Measurements from ENCODE around the gene CDK5RAP2.
"Not testable (repeated sequence)": the region's sequence is repeated elsewhere in the genome, so short reads cannot be mapped to it uniquely, and the experiment has no call there.

Gene CDK5RAP2

DNA sequence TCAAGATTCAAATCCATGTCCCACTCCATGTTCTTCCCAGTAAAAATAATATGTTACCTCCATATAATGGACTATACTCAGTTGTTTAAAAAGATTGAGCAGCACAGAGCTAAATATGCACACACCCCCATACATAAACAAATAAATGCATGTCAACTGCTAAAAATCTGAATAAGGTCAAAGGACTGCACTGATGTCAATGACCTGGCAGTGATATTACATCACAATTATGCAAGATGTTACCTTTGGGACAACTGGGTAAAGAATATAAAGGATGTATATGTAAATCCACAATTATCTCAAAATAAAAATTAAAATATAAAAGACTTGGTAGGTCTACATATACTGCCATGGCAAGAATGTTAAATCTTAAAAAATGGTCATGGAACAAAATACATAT lies 57.9 kb downstream of the CDK5RAP2 start:
- Histone ChIP-seq H3K4me2 (ENCODE audit: low read depth, low read length, poor library complexity, severe bottlenecking) (no peak overlapping the region), H3K36me3 (ENCODE audit: insufficient read depth, low read length) (peaks cover 86% of the 10 kb centered on the region), H3K9me2 (replicated peaks; ENCODE audit: low read depth, low read length) (no peaks in the 10 kb centered on the region), H3K4me3 (ENCODE audit: low read length, poor library complexity, severe bottlenecking) (no peak overlapping the region), H3K9me3 (ENCODE audit: insufficient read depth, low read depth, low read length) (no peaks in the 10 kb centered on the region), H4K20me1 (ENCODE audit: insufficient read depth, low read length, poor library complexity, severe bottlenecking) (no peaks in the 10 kb centered on the region), H3K9ac (ENCODE audit: low read depth, low read length, poor library complexity, severe bottlenecking) (no peak overlapping the region), H2AFZ (ENCODE audit: low read length) (no peak overlapping the region), H3K79me2 (ENCODE audit: insufficient read depth, low read length) (no peaks in the 10 kb centered on the region), H3F3A (ENCODE audit: low read depth) (no peaks in the 10 kb centered on the region), H3K27me3 (ENCODE audit: insufficient read depth, low read length, poor library complexity, severe bottlenecking) (no peaks in the 10 kb centered on the region), H3K4me1 (ENCODE audit: insufficient read depth, low read length, poor library complexity, severe bottlenecking) (no peaks in the 10 kb centered on the region)
- TF ChIP-seq, protein P1, sequence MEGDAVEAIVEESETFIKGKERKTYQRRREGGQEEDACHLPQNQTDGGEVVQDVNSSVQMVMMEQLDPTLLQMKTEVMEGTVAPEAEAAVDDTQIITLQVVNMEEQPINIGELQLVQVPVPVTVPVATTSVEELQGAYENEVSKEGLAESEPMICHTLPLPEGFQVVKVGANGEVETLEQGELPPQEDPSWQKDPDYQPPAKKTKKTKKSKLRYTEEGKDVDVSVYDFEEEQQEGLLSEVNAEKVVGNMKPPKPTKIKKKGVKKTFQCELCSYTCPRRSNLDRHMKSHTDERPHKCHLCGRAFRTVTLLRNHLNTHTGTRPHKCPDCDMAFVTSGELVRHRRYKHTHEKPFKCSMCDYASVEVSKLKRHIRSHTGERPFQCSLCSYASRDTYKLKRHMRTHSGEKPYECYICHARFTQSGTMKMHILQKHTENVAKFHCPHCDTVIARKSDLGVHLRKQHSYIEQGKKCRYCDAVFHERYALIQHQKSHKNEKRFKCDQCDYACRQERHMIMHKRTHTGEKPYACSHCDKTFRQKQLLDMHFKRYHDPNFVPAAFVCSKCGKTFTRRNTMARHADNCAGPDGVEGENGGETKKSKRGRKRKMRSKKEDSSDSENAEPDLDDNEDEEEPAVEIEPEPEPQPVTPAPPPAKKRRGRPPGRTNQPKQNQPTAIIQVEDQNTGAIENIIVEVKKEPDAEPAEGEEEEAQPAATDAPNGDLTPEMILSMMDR (conservative IDR thresholded peaks at IDR 0.05; ENCODE audit: low read length): no peak
- TF ChIP-seq EZH2phosphoT487 (IDR thresholded peaks at IDR 0.05; ENCODE audit: borderline replicate concordance): no peak

DNA sequence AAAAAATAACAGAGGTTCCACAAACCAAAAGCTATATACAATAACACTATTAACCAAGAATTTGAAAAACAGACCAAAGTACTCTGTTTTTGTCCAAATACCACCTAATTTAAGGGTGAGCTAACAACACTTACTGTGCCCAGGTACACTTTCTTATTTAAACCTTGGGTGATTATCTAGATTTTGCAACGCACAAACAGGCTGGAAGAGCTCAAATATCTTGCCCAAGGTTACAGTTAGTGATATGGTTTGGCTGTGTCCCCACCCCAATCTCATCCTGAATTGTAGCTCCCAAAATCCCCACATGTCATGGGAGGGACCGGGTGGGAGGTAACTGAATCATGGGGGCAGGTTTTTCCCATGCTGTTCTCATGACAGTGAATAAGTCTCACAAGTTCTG lies 58.9 kb downstream of the CDK5RAP2 start:
- Histone ChIP-seq H3K27me3 (ENCODE audit: insufficient read depth, low read length, poor library complexity, severe bottlenecking) (no peaks in the 10 kb centered on the region), H3F3A (ENCODE audit: low read depth) (no peaks in the 10 kb centered on the region), H3K9me2 (replicated peaks; ENCODE audit: low read depth, low read length) (no peaks in the 10 kb centered on the region), H3K9ac (ENCODE audit: low read depth, low read length, poor library complexity, severe bottlenecking) (no peak overlapping the region), H4K20me1 (ENCODE audit: insufficient read depth, low read length, poor library complexity, severe bottlenecking) (no peaks in the 10 kb centered on the region), H3K36me3 (ENCODE audit: insufficient read depth, low read length) (peaks cover 84% of the 10 kb centered on the region), H3K4me2 (ENCODE audit: low read depth, low read length, poor library complexity, severe bottlenecking) (no peak overlapping the region), H2AFZ (ENCODE audit: low read length) (no peak overlapping the region), H3K4me3 (ENCODE audit: low read length, poor library complexity, severe bottlenecking) (no peak overlapping the region), H3K9me3 (ENCODE audit: insufficient read depth, low read depth, low read length) (no peaks in the 10 kb centered on the region), H3K4me1 (ENCODE audit: insufficient read depth, low read length, poor library complexity, severe bottlenecking) (no peaks in the 10 kb centered on the region), H3K79me2 (ENCODE audit: insufficient read depth, low read length) (no peaks in the 10 kb centered on the region)
- TF ChIP-seq EZH2phosphoT487 (IDR thresholded peaks at IDR 0.05; ENCODE audit: borderline replicate concordance): no peak
- TF ChIP-seq, protein P1 (conservative IDR thresholded peaks at IDR 0.05; ENCODE audit: low read length): no peak

DNA sequence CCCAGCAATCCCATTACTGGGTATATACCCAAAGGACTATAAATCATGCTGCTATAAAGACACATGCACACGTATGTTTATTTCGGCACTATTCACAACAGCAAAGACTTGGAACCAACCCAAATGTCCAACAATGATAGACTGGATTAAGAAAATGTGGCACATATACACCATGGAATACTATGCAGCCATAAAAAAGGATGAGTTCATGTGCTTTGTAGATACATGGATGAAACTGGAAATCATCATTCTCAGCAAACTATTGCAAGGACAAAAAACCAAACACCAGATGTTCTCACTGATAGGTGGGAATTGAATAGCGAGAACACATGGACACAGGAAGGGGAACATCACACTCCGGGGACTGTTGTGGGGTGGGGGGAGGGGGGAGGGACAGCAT lies 64.0 kb downstream of the CDK5RAP2 start:
- H3K9me3 ChIP-seq (ENCODE audit: insufficient read depth, low read depth, low read length); H3K4me2 ChIP-seq (ENCODE audit: low read depth, low read length, poor library complexity, severe bottlenecking); H3K79me2 ChIP-seq (ENCODE audit: insufficient read depth, low read length); H3K4me1 ChIP-seq (ENCODE audit: insufficient read depth, low read length, poor library complexity, severe bottlenecking); H3K9me2 ChIP-seq (replicated peaks; ENCODE audit: low read depth, low read length); H3F3A ChIP-seq (ENCODE audit: low read depth); H2AFZ ChIP-seq (ENCODE audit: low read length); H3K4me3 ChIP-seq (ENCODE audit: low read length, poor library complexity, severe bottlenecking); H3K27me3 ChIP-seq (ENCODE audit: insufficient read depth, low read length, poor library complexity, severe bottlenecking); H3K9ac ChIP-seq (ENCODE audit: low read depth, low read length, poor library complexity, severe bottlenecking); H4K20me1 ChIP-seq (ENCODE audit: insufficient read depth, low read length, poor library complexity, severe bottlenecking): not testable (repeated sequence)
- H3K36me3 ChIP-seq (ENCODE audit: insufficient read depth, low read length): peaks cover 81% of the 10 kb centered on the region

DNA sequence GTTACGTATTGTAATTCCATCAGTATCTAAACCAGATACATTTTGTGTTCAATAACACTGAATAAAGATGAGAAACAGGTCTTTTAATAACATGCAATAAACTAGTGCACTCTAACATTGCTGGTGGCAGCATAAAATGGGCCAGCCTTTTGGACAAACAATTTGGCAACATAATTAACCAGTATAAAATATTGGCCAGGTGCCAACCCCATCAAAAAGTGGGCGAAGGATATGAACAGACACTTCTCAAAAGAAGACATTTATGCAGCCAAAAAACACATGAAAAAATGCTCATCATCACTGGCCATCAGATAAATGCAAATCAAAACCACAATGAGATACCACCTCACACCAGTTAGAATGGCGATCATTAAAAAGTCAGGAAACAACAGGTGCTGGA lies 64.5 kb downstream of the CDK5RAP2 start:
- not testable (repeated sequence) for H3K4me1 ChIP-seq (ENCODE audit: insufficient read depth, low read length, poor library complexity, severe bottlenecking); H3K79me2 ChIP-seq (ENCODE audit: insufficient read depth, low read length); H2AFZ ChIP-seq (ENCODE audit: low read length); H3K4me3 ChIP-seq (ENCODE audit: low read length, poor library complexity, severe bottlenecking); H3K4me2 ChIP-seq (ENCODE audit: low read depth, low read length, poor library complexity, severe bottlenecking); H3F3A ChIP-seq (ENCODE audit: low read depth); H3K9ac ChIP-seq (ENCODE audit: low read depth, low read length, poor library complexity, severe bottlenecking); H3K9me2 ChIP-seq (replicated peaks; ENCODE audit: low read depth, low read length); H3K27me3 ChIP-seq (ENCODE audit: insufficient read depth, low read length, poor library complexity, severe bottlenecking); H3K9me3 ChIP-seq (ENCODE audit: insufficient read depth, low read depth, low read length); H4K20me1 ChIP-seq (ENCODE audit: insufficient read depth, low read length, poor library complexity, severe bottlenecking)
- peaks cover 82% of the 10 kb centered on the region for H3K36me3 ChIP-seq (ENCODE audit: insufficient read depth, low read length)
